H9 (cell line): ENCODE data around the gene GAL3ST2. TPM values are rescaled to one million over a fixed set of nuclear protein-coding genes. Genes with fewer than 3 reads are reported as not detected.
A peak's percentile ranks its signal among the peaks of the same experiment; 100 is the strongest.

ENCODE experiments used
- DNase-seq: peaks from one replicate; pipeline ENCODE4 v3.0.0-alpha.2; 2017
- H2AFZ ChIP-seq: one replicate; pipeline ENCODE4 v1.6.1; 2013; ENCODE audit warnings: mild to moderate bottlenecking, low read length, control low read depth, moderate library complexity
- H2AK5ac ChIP-seq: 2 replicates; pipeline ENCODE4 v1.6.1; 2013; ENCODE audit warnings: low read length, control low read depth, mixed read lengths; ENCODE audit not compliant: insufficient read length
- H2BK120ac ChIP-seq: one replicate; pipeline ENCODE4 v1.6.1; 2013; ENCODE audit warnings: low read depth, mild to moderate bottlenecking, low read length, control low read depth, inconsistent platforms; ENCODE audit not compliant: poor library complexity, severe bottlenecking
- H2BK12ac ChIP-seq: 2 replicates; pipeline ENCODE4 v1.6.1; 2013; ENCODE audit warnings: low read length, control low read depth, mixed read lengths, low read depth; ENCODE audit not compliant: insufficient read length
- H2BK15ac ChIP-seq: 2 replicates; pipeline ENCODE4 v1.6.1; 2013; ENCODE audit warnings: low read depth, low read length, control low read depth
- H2BK20ac ChIP-seq: one replicate; pipeline ENCODE4 v1.6.1; 2013; ENCODE audit warnings: low read depth, mild to moderate bottlenecking, low read length, control low read depth, inconsistent platforms; ENCODE audit not compliant: poor library complexity, severe bottlenecking
- H2BK5ac ChIP-seq: 2 replicates; pipeline ENCODE4 v1.6.1; 2013; ENCODE audit warnings: low read length, control low read depth, mixed read lengths; ENCODE audit not compliant: insufficient read length
- H3K14ac ChIP-seq: 2 replicates; pipeline ENCODE4 v1.6.1; 2013; ENCODE audit warnings: low read length, control low read depth; ENCODE audit not compliant: insufficient read depth
- H3K18ac ChIP-seq: 2 replicates; pipeline ENCODE4 v1.6.1; 2013; ENCODE audit warnings: low read depth, mild to moderate bottlenecking, mixed read lengths, low read length, control low read depth; ENCODE audit not compliant: insufficient read length
- H3K23ac ChIP-seq: 2 replicates; pipeline ENCODE4 v1.6.1; 2013; ENCODE audit warnings: low read length, control low read depth, mixed read lengths, low read depth; ENCODE audit not compliant: insufficient read length
- H3K23me2 ChIP-seq: 2 replicates; pipeline ENCODE4 v1.6.1; 2013; ENCODE audit warnings: low read depth, mild to moderate bottlenecking, mixed read lengths, low read length, control low read depth; ENCODE audit not compliant: insufficient read length, poor library complexity, severe bottlenecking
- H3K27ac ChIP-seq: 2 replicates; pipeline ENCODE4 v1.5.1; 2013; ENCODE audit warnings: low read length, control low read depth, mixed read lengths, low read depth; ENCODE audit not compliant: insufficient read length
- H3K27me3 ChIP-seq: 2 replicates; pipeline ENCODE4 v1.6.1; 2013; ENCODE audit warnings: low read length, control low read depth, inconsistent platforms; ENCODE audit not compliant: insufficient read depth
- H3K4ac ChIP-seq: 2 replicates; pipeline ENCODE4 v1.6.1; 2013; ENCODE audit warnings: low read depth, mild to moderate bottlenecking, control low read depth, inconsistent platforms, low read length, moderate library complexity
- H3K4me1 ChIP-seq: 2 replicates; pipeline ENCODE4 v1.6.1; 2013; ENCODE audit warnings: low read length, control low read depth, inconsistent platforms; ENCODE audit not compliant: insufficient read depth
- H3K4me2 ChIP-seq: 2 replicates; pipeline ENCODE4 v1.6.1; 2013; ENCODE audit warnings: low read length, control low read depth, mixed read lengths; ENCODE audit not compliant: insufficient read length, insufficient read depth
- H3K56ac ChIP-seq: 2 replicates; pipeline ENCODE4 v1.6.1; 2013; ENCODE audit warnings: low read depth, mild to moderate bottlenecking, mixed read lengths, low read length, control low read depth; ENCODE audit not compliant: insufficient read length
- H3K79me1 ChIP-seq: 2 replicates; pipeline ENCODE4 v1.6.1; 2013; ENCODE audit warnings: low read depth, mild to moderate bottlenecking, moderate library complexity, low read length, control low read depth, inconsistent platforms; ENCODE audit not compliant: insufficient read depth, poor library complexity, severe bottlenecking
- H3K79me2 ChIP-seq: 2 replicates; pipeline ENCODE4 v1.6.1; 2013; ENCODE audit warnings: low read length, control low read depth, inconsistent platforms; ENCODE audit not compliant: insufficient read depth
- H3K9ac ChIP-seq: 2 replicates; pipeline ENCODE4 v1.6.1; 2013; ENCODE audit warnings: low read length, control low read depth, mixed read lengths; ENCODE audit not compliant: insufficient read length; ENCODE audit errors: extremely low read depth
- H3K9me3 ChIP-seq: one replicate; pipeline ENCODE4 v1.6.1; 2013; ENCODE audit warnings: low read depth, low read length, inconsistent platforms; ENCODE audit not compliant: control insufficient read depth
- H3T11ph ChIP-seq: one replicate; pipeline ENCODE4 v1.6.1; 2013; ENCODE audit warnings: mild to moderate bottlenecking, low read length, control low read depth, inconsistent platforms
- H4K20me1 ChIP-seq: one replicate; pipeline ENCODE4 v1.6.1; 2013; ENCODE audit not compliant: control insufficient read depth, insufficient read length, insufficient read depth
- H4K5ac ChIP-seq: 2 replicates; pipeline ENCODE4 v1.6.1; 2013; ENCODE audit warnings: low read depth, mild to moderate bottlenecking, mixed read lengths, low read length, control low read depth; ENCODE audit not compliant: insufficient read length
- H4K8ac ChIP-seq: replicated peaks from 2 replicates; pipeline ENCODE4 v1.6.1; 2013; ENCODE audit warnings: low read length, control low read depth, mixed read lengths, low read depth; ENCODE audit not compliant: insufficient read length
- H4K91ac ChIP-seq: 2 replicates; pipeline ENCODE4 v1.6.1; 2013; ENCODE audit warnings: low read depth, mild to moderate bottlenecking, moderate library complexity, mixed read lengths, low read length, control low read depth; ENCODE audit not compliant: insufficient read length
- H3K27ac Mint-ChIP-seq, 3 experiments: 2 replicates in 2 of 3; 3 replicates in 1 of 3; pipeline ENCODE4 v1.8.0; 2020 to 2021; ENCODE audit warnings: mixed read lengths in 3 of 3, mild to moderate bottlenecking in 1 of 3, moderate library complexity in 1 of 3
- H3K27me3 Mint-ChIP-seq: 2 replicates; pipeline ENCODE4 v1.8.0; 2021; ENCODE audit warnings: low read depth, mild to moderate bottlenecking, moderate library complexity, mixed read lengths
- H3K36me3 Mint-ChIP-seq, 3 experiments: 2 replicates in 2 of 3; 3 replicates in 1 of 3; pipeline ENCODE4 v1.8.0; 2020 to 2021; ENCODE audit warnings: low read depth in 3 of 3, mixed read lengths in 3 of 3; ENCODE audit not compliant: insufficient read depth in 1 of 3
- H3K4me1 Mint-ChIP-seq, 2 experiments: 2 replicates each; pipeline ENCODE4 v1.8.0; 2020; ENCODE audit warnings: mixed read lengths in 2 of 2
- H3K4me3 Mint-ChIP-seq, 2 experiments: 2 replicates in 1 of 2; 3 replicates in 1 of 2; pipeline ENCODE4 v1.8.0; 2020 to 2021; ENCODE audit warnings: mild to moderate bottlenecking in 2 of 2, mixed read lengths in 2 of 2, moderate library complexity in 1 of 2
- H3K9me3 Mint-ChIP-seq, 2 experiments: 2 replicates in 1 of 2; 3 replicates in 1 of 2; pipeline ENCODE4 v1.8.0; 2020; ENCODE audit warnings: mild to moderate bottlenecking in 2 of 2, mixed read lengths in 2 of 2, moderate library complexity in 1 of 2
- WGBS: extraction: QIAGEN DNeasy Blood & Tissue Kit; methylation state at CpG from one replicate; pipeline ENCODE4 v1.1.7; 2013; ENCODE audit warnings: missing lambda C conversion rate, low lambda C conversion rate, mixed read lengths; ENCODE audit not compliant: insufficient read length; ENCODE audit errors: extremely low coverage; 5-methylcytosine and 5-hydroxymethylcytosine counted together
- total RNA-seq: library from RNA; stranded (reverse); gene quantifications from 2 replicates; pipeline ENCODE4 v1.2.1, GENCODE V29; 2021
- TF ChIP-seq, protein P1 (sequence below): fragments of 200-600 bp; sonication (generic); conservative IDR thresholded peaks from 3 replicates; pipeline ENCODE4 v1.8.0; 2021; ENCODE audit warnings: antibody characterized with exemption, mild to moderate bottlenecking

Gene GAL3ST2
- total RNA-seq, 1 experiment from 2014 or later: 0.33 TPM

- Mint-ChIP-seq H3K27me3 (peaks cover 15% of the 10 kb centered on the region), H3K9me3 (no peaks in the 10 kb centered on the region), H3K27ac (no peak overlapping the region), H3K4me1 (peaks cover 13 to 22% of the 10 kb centered on the region in 2 experiments), H3K36me3 (no peaks in the 10 kb centered on the region), H3K4me3 (no peak overlapping the region)
- Histone ChIP-seq H3K18ac (no peak overlapping the region), H2BK120ac (no peak overlapping the region), H3K4me1 (peaks cover 3% of the 10 kb centered on the region), H2BK12ac (no peak overlapping the region), H4K20me1 (no peaks in the 10 kb centered on the region), H3K79me1 (no peaks in the 10 kb centered on the region), H3K27me3 (no peaks in the 10 kb centered on the region; the same call in 1 of the 2 replicates), H4K5ac (no peak overlapping the region), H2BK5ac (no peak overlapping the region), H3K23ac (no peak overlapping the region), H2BK20ac (no peak overlapping the region), H3K27ac (no peak overlapping the region), H3K79me2 (no peaks in the 10 kb centered on the region), H3K4me2 (no peak overlapping the region), H3K4ac (no peak overlapping the region), H3K9me3 (no peaks in the 10 kb centered on the region), H2BK15ac (no peak overlapping the region), H2AFZ (no peak overlapping the region), H3K23me2 (no peaks in the 10 kb centered on the region), H4K8ac (no peak overlapping the region), H3K56ac (no peak overlapping the region), H3K9ac (no peak overlapping the region), H3K14ac (no peak overlapping the region), H3T11ph (no peak overlapping the region), H4K91ac (no peak overlapping the region), H2AK5ac (no peak overlapping the region)
- TF ChIP-seq, protein P1, sequence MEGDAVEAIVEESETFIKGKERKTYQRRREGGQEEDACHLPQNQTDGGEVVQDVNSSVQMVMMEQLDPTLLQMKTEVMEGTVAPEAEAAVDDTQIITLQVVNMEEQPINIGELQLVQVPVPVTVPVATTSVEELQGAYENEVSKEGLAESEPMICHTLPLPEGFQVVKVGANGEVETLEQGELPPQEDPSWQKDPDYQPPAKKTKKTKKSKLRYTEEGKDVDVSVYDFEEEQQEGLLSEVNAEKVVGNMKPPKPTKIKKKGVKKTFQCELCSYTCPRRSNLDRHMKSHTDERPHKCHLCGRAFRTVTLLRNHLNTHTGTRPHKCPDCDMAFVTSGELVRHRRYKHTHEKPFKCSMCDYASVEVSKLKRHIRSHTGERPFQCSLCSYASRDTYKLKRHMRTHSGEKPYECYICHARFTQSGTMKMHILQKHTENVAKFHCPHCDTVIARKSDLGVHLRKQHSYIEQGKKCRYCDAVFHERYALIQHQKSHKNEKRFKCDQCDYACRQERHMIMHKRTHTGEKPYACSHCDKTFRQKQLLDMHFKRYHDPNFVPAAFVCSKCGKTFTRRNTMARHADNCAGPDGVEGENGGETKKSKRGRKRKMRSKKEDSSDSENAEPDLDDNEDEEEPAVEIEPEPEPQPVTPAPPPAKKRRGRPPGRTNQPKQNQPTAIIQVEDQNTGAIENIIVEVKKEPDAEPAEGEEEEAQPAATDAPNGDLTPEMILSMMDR: no peak
- WGBS: no CpG with 5 or more reads among the region's 28 CpGs
- peak; percentile 27 for DNase-seq
These were observed 33.9 kb downstream of the GAL3ST2 start for GRCh38 chr2:241810307-241811200.
